A673 (cell line): Measurements from ENCODE around the gene OLIG1. TPM values are rescaled to one million over a fixed set of nuclear protein-coding genes. Genes with fewer than 3 reads are reported as not detected.

Source experiments
- BruUV-seq: library from RNA; stranded (reverse); fragments of 400-500 nt; replicated peaks from 2 replicates; lab custom pipeline; 2021; lab: Mats Ljungman, UMichigan
- CTCF ChIA-PET: fragments of 300-600 bp; sonication (Branson Sonifier 250); formaldehyde crosslinking; loops from one replicate; lab custom pipeline; 2022; ENCODE audit warnings: antibody characterized with exemption; lab: Charles Lee
- POLR2A ChIA-PET: fragments of 300-600 bp; sonication (Branson Sonifier 250); formaldehyde crosslinking; loops from one replicate; lab custom pipeline; 2022; ENCODE audit warnings: antibody characterized with exemption; ENCODE audit not compliant: low non-redundant PET; lab: Charles Lee
- DNase-seq: peaks from one replicate; pipeline ENCODE4 v3.0.0-alpha.2; 2015; ENCODE audit warnings: low spot score
- H3K27ac ChIP-seq: fragments of 200-600 bp; sonication (generic); 2 replicates; pipeline ENCODE4 v1.5.1; 2016; ENCODE audit warnings: mixed run types, low read depth, mild to moderate bottlenecking, mixed read lengths, antibody characterized with exemption, low read length; ENCODE audit not compliant: poor library complexity, severe bottlenecking
- H3K27me3 ChIP-seq: fragments of 200-600 bp; sonication (generic); replicated peaks from 2 replicates; pipeline ENCODE4 v1.6.1; 2017; ENCODE audit warnings: mixed run types, low read depth, mild to moderate bottlenecking, mixed read lengths, antibody characterized with exemption, low read length; ENCODE audit not compliant: insufficient read depth, poor library complexity
- H3K36me3 ChIP-seq: fragments of 200-600 bp; sonication (generic); 2 replicates; pipeline ENCODE4 v1.6.1; 2016; ENCODE audit warnings: mixed run types, mild to moderate bottlenecking, mixed read lengths, antibody characterized with exemption, low read length; ENCODE audit not compliant: insufficient read depth, poor library complexity, severe bottlenecking
- H3K4me1 ChIP-seq: fragments of 200-600 bp; sonication (generic); 2 replicates; pipeline ENCODE4 v1.6.1; 2017; ENCODE audit warnings: mixed run types, mild to moderate bottlenecking, mixed read lengths, antibody characterized with exemption, low read length; ENCODE audit not compliant: insufficient read depth, poor library complexity, severe bottlenecking
- H3K4me3 ChIP-seq: fragments of 200-600 bp; sonication (generic); 2 replicates; pipeline ENCODE4 v1.5.1; 2016; ENCODE audit warnings: low read depth, mixed run types, mild to moderate bottlenecking, mixed read lengths, low read length; ENCODE audit not compliant: poor library complexity, severe bottlenecking
- H3K9me3 ChIP-seq: fragments of 200-600 bp; sonication (generic); 2 replicates; pipeline ENCODE4 v1.6.1; 2016; ENCODE audit warnings: mixed run types, low read depth, mild to moderate bottlenecking, mixed read lengths, antibody characterized with exemption, low read length; ENCODE audit not compliant: poor library complexity, severe bottlenecking
- CTCF ChIP-seq: fragments of 300-800, 200-600 bp; sonication (generic); conservative IDR thresholded peaks from 2 replicates; pipeline ENCODE4 v1.5.1; 2017; ENCODE audit warnings: low read depth, mild to moderate bottlenecking, antibody characterized with exemption, low read length, moderate library complexity, mixed read lengths
- EZH2 ChIP-seq: fragments of 200-600 bp; sonication (generic); IDR thresholded peaks from 2 replicates; pipeline ENCODE4 v1.6.1; 2017; ENCODE audit warnings: borderline replicate concordance, low read depth, mild to moderate bottlenecking, mixed read lengths, antibody characterized with exemption, low read length; ENCODE audit not compliant: poor library complexity, severe bottlenecking
- intact Hi-C: fragments of 100-400 bp; cut with micrococcal nuclease; formaldehyde crosslinking; loops from one replicate; pipeline ENCODE4 v1.10.0; 2022; ENCODE audit not compliant: unreplicated experiment
- total RNA-seq: library from RNA; stranded (reverse); gene quantifications from 2 replicates; pipeline ENCODE4 v1.2.3, GENCODE V29; 2021

Gene OLIG1
- total RNA-seq, 1 experiment from 2014 or later: not detected

- no peak for DNase-seq
- no peak overlapping the region for H3K27ac ChIP-seq
- CTCF ChIA-PET: no interaction called here
- intact Hi-C loops: no loop called here
- peaks cover 98% of the 10 kb centered on the region for H3K27me3 ChIP-seq
- H3K36me3 ChIP-seq: no peaks in the 10 kb centered on the region
- POLR2A ChIA-PET: no interaction called here
- H3K4me1 ChIP-seq: no peaks in the 10 kb centered on the region
- no TSS peak for BruUV-seq
- H3K9me3 ChIP-seq: no peaks in the 10 kb centered on the region
- H3K4me3 ChIP-seq: no peak overlapping the region
- no peak for TF ChIP-seq EZH2
- no peak for TF ChIP-seq CTCF
These were observed 44.3 kb downstream of the OLIG1 start for GRCh38 chr21:33114276-33114675.

GRCh38 chr21:33115631-33116510 lies 45.9 kb downstream of the OLIG1 start:
- DNase-seq: no peak
- intact Hi-C loops: no loop called here
- CTCF ChIA-PET: no interaction called here

GRCh38 chr21:33116676-33117075 lies 46.7 kb downstream of the OLIG1 start:
- Histone ChIP-seq H3K27me3 (peaks cover 90% of the 10 kb centered on the region), H3K9me3 (no peaks in the 10 kb centered on the region), H3K36me3 (no peaks in the 10 kb centered on the region), H3K4me1 (no peaks in the 10 kb centered on the region), H3K4me3 (no peak overlapping the region), H3K27ac (no peak overlapping the region)
- no peak for DNase-seq
- ChIA-PET CTCF (no interaction called here), POLR2A (no interaction called here)
- BruUV-seq: no TSS peak
- intact Hi-C loops: no loop called here
- no peak for TF ChIP-seq CTCF
- no peak for TF ChIP-seq EZH2

More at GRCh38 chr21:33115631-33116510, 45.9 kb downstream of the OLIG1 start:
- POLR2A ChIA-PET: no interaction called here
- Histone ChIP-seq H3K9me3 (no peaks in the 10 kb centered on the region), H3K36me3 (no peaks in the 10 kb centered on the region), H3K4me1 (no peaks in the 10 kb centered on the region), H3K27ac (no peak overlapping the region), H3K4me3 (no peak overlapping the region), H3K27me3 (peaks cover 98% of the 10 kb centered on the region)
- no TSS peak for BruUV-seq
- TF ChIP-seq CTCF (no peak), EZH2 (no peak)
